Measurements from ENCODE around the gene GNS. TPM values are rescaled to one million over a fixed set of nuclear protein-coding genes. Genes with fewer than 3 reads are reported as not detected.

The GNS gene
- total and polyA plus RNA-seq, 2 of the 13 experiments (the other 11 are each of a cell fraction or from before 2014, with no cell fraction given): 49.8 to 51.0 TPM

- ATAC-seq (peak; percentile 87), DNase-seq (ENCODE audit: low spot score) (peak; percentile 34), FAIRE-seq (peak; percentile 49)
- BruUV-seq (replicated peaks): no TSS peak
- H2AFZ ChIP-seq (ENCODE audit: low read length): no peak overlapping the region
- no peaks in the 10 kb centered on the region for H3K27me3 ChIP-seq (ENCODE audit: control insufficient read depth in 1 of 2, insufficient read depth in 2 of 2, low read length in 2 of 2)
- intact Hi-C loops (cut with micrococcal nuclease; ENCODE audit: unreplicated experiment): no loop called here
- H3K9me3 ChIP-seq (ENCODE audit: low read length): no peaks in the 10 kb centered on the region
- WGBS (ENCODE audit: low lambda C conversion rate): 29% methylated on average over 3 of the region's 5 CpGs
- peaks cover 15 to 28% of the 10 kb centered on the region in 2 experiments; a peak in 4 of 5 replicates for H3K36me3 ChIP-seq (replicated peaks in 1 of 2; ENCODE audit: control insufficient read depth in 1 of 2, insufficient read depth in 2 of 2, low read length in 2 of 2)
- no peaks in the 10 kb centered on the region for H4K20me1 ChIP-seq (ENCODE audit: insufficient read depth, low read length)
- no peak overlapping the region for H3K4me2 ChIP-seq (ENCODE audit: low read depth, low read length)
- TF ChIP-seq NR2F6 (IDR thresholded peaks at IDR 0.05) (peak; percentile 29; the same call in 1 of the 2 replicates), NR2F6 (CRISPR knock-in tag; IDR thresholded peaks at IDR 0.05) (0 out of 2 replicates have a peak, but pooled peaks have one; percentile 5), ZNF530 (CRISPR knock-in tag; IDR thresholded peaks at IDR 0.05; ENCODE audit: low read depth) (no peak), HNF4A (CRISPR knock-in tag; IDR thresholded peaks at IDR 0.05) (peak; percentile 64; the same call in 1 of the 2 replicates), SOX13 (IDR thresholded peaks at IDR 0.05) (no peak), SOX13 (CRISPR knock-in tag; conservative IDR thresholded peaks at IDR 0.05 in 1 of 2, IDR thresholded peaks at IDR 0.05 in 1 of 2) (0 out of 4 replicates have a peak, but pooled peaks of 1 of the 2 experiments have one; percentile 5)
- in situ Hi-C loops (cut with HindIII; ENCODE audit: extremely low pct_ligation_motif_present, low pct_unique_long_range_greater_than_20kb): no loop called here
- no peak overlapping the region for H3K4me3 ChIP-seq (replicated peaks in 1 of 3; ENCODE audit: insufficient read depth in 1 of 3, low read depth in 2 of 3, low read length in 3 of 3)
- CTCF ChIA-PET (ENCODE audit: low intra/inter-chr PET ratio, low total read pairs): no interaction called here
- H3K79me2 ChIP-seq (ENCODE audit: insufficient read depth, low read length): peaks cover 8% of the 10 kb centered on the region
- peaks cover 46% of the 10 kb centered on the region for H3K4me1 ChIP-seq (ENCODE audit: insufficient read depth, low read length)
- H3K9ac ChIP-seq (ENCODE audit: insufficient read depth, low read depth, low read length): no peak overlapping the region
- H3K27ac ChIP-seq (ENCODE audit: extremely low read length, insufficient read depth, low read length): peak overlapping the region; percentile 31
- POLR2A ChIA-PET: no interaction called here
Measured at GRCh38 chr12:64687816-64688215, 71.4 kb downstream of the GNS start.

- H3K9me3 ChIP-seq (ENCODE audit: low read length): no peaks in the 10 kb centered on the region
- no peaks in the 10 kb centered on the region for H4K20me1 ChIP-seq (ENCODE audit: insufficient read depth, low read length)
- H2AFZ ChIP-seq (ENCODE audit: low read length): no peak overlapping the region
- FAIRE-seq (no peak), DNase-seq (ENCODE audit: low spot score) (no peak), ATAC-seq (no peak)
- peaks cover 57% of the 10 kb centered on the region for H3K4me1 ChIP-seq (ENCODE audit: insufficient read depth, low read length)
- CTCF ChIA-PET (ENCODE audit: low intra/inter-chr PET ratio, low total read pairs): no interaction called here
- WGBS (ENCODE audit: low lambda C conversion rate): 96% methylated on average over 15 of the region's 15 CpGs
- H3K27me3 ChIP-seq (ENCODE audit: control insufficient read depth in 1 of 2, insufficient read depth in 2 of 2, low read length in 2 of 2): no peaks in the 10 kb centered on the region
- in situ Hi-C loops (cut with HindIII; ENCODE audit: extremely low pct_ligation_motif_present, low pct_unique_long_range_greater_than_20kb) (no loop called here), intact Hi-C loops (cut with micrococcal nuclease; ENCODE audit: unreplicated experiment) (no loop called here)
- no peak overlapping the region for H3K4me2 ChIP-seq (ENCODE audit: low read depth, low read length)
- no peak for TF ChIP-seq MZF1 (CRISPR knock-in tag; IDR thresholded peaks at IDR 0.05; ENCODE audit: borderline replicate concordance)
- no peak for TF ChIP-seq ZBTB7A (CRISPR knock-in tag; IDR thresholded peaks at IDR 0.05)
- TF ChIP-seq GRHL1 (CRISPR knock-in tag; conservative IDR thresholded peaks at IDR 0.05): no peak
- TF ChIP-seq ZNF672 (CRISPR knock-in tag; IDR thresholded peaks at IDR 0.05): no peak
- TF ChIP-seq ADNP (CRISPR knock-in tag; IDR thresholded peaks at IDR 0.05): no peak
- TF ChIP-seq REPIN1 (CRISPR knock-in tag; IDR thresholded peaks at IDR 0.05; ENCODE audit: borderline replicate concordance, low read depth): no peak
- TF ChIP-seq HMG20A (CRISPR knock-in tag; IDR thresholded peaks at IDR 0.05; ENCODE audit: borderline replicate concordance): no peak
- TF ChIP-seq SETDB1 (CRISPR knock-in tag; IDR thresholded peaks at IDR 0.05; ENCODE audit: borderline replicate concordance): no peak
- TF ChIP-seq ZBTB3 (CRISPR knock-in tag; IDR thresholded peaks at IDR 0.05; ENCODE audit: borderline replicate concordance, low read depth): no peak
- TF ChIP-seq TGIF2 (CRISPR knock-in tag; IDR thresholded peaks at IDR 0.05): no peak
- TF ChIP-seq KDM2A (CRISPR knock-in tag; IDR thresholded peaks at IDR 0.05; ENCODE audit: borderline replicate concordance, low read depth): no peak
- TF ChIP-seq HOXA3 (CRISPR knock-in tag; IDR thresholded peaks at IDR 0.05): no peak
- peaks cover 12 to 28% of the 10 kb centered on the region in 2 experiments; a peak in 4 of 5 replicates for H3K36me3 ChIP-seq (replicated peaks in 1 of 2; ENCODE audit: control insufficient read depth in 1 of 2, insufficient read depth in 2 of 2, low read length in 2 of 2)
- no peak overlapping the region for H3K4me3 ChIP-seq (replicated peaks in 1 of 3; ENCODE audit: insufficient read depth in 1 of 3, low read depth in 2 of 3, low read length in 3 of 3)
- BruUV-seq (replicated peaks): no TSS peak
- POLR2A ChIA-PET: no interaction called here
- no peak overlapping the region for H3K9ac ChIP-seq (ENCODE audit: insufficient read depth, low read depth, low read length)
- H3K79me2 ChIP-seq (ENCODE audit: insufficient read depth, low read length): peaks cover 15% of the 10 kb centered on the region
- no peak overlapping the region for H3K27ac ChIP-seq (ENCODE audit: extremely low read length, insufficient read depth, low read length)
Measured at GRCh38 chr12:64685605-64686004, 73.6 kb downstream of the GNS start.

Data from HepG2 (cell line).